IMR-90 (cell line): ENCODE measurements around the gene CXXC4. TPM values are rescaled to one million over a fixed set of nuclear protein-coding genes. Genes with fewer than 3 reads are reported as not detected.

ENCODE experiments used
- ATAC-seq: fragments of 200-7000 bp; cut with Tn5 transposase; 2 replicates; pipeline ENCODE4 v1.9.1; 2020; ENCODE audit warnings: low read depth, mild to moderate bottlenecking, moderate library complexity
- BruUV-seq: library from RNA; stranded (reverse); fragments of 400-500 nt; replicated peaks from 2 replicates; lab custom pipeline; 2021; lab: Mats Ljungman, UMichigan
- CTCF ChIA-PET: fragments of 300-600 bp; formaldehyde crosslinking; extraction: SDS; loops from one replicate; lab custom pipeline; 2021; ENCODE audit warnings: antibody characterized with exemption; lab: Yijun Ruan, JAX
- POLR2A ChIA-PET: fragments of 300-600 bp; sonication (Branson Sonifier 250); formaldehyde crosslinking; loops from one replicate; lab custom pipeline; 2022; ENCODE audit warnings: antibody characterized with exemption; ENCODE audit not compliant: unreplicated experiment; lab: Charles Lee
- DNase-seq: peaks from one replicate; pipeline ENCODE4 v3.0.0; 2013
- H2AFZ ChIP-seq: replicated peaks from 2 replicates; pipeline ENCODE3; 2013; ENCODE audit warnings: low read length, mild to moderate bottlenecking; ENCODE audit not compliant: poor library complexity
- H2AK5ac ChIP-seq: 2 replicates; pipeline ENCODE4 v1.6.1; 2013; ENCODE audit warnings: low read depth, low read length, inconsistent platforms
- H2AK9ac ChIP-seq: replicated peaks from 2 replicates; pipeline ENCODE3; 2013; ENCODE audit warnings: mild to moderate bottlenecking, low read depth, low read length, moderate library complexity; ENCODE audit not compliant: poor library complexity
- H2BK120ac ChIP-seq: 2 replicates; pipeline ENCODE4 v1.6.1; 2013; ENCODE audit warnings: low read depth, low read length, inconsistent platforms
- H2BK15ac ChIP-seq: 3 replicates; pipeline ENCODE4 v1.6.1; 2013; ENCODE audit warnings: low read depth, low read length, inconsistent platforms
- H2BK20ac ChIP-seq: 2 replicates; pipeline ENCODE4 v1.6.1; 2013; ENCODE audit warnings: low read depth, mild to moderate bottlenecking, inconsistent platforms, low read length, moderate library complexity
- H2BK5ac ChIP-seq: 2 replicates; pipeline ENCODE4 v1.6.1; 2013; ENCODE audit warnings: mild to moderate bottlenecking, low read depth, low read length, inconsistent platforms; ENCODE audit not compliant: poor library complexity, severe bottlenecking
- H3K14ac ChIP-seq: replicated peaks from 2 replicates; pipeline ENCODE4 v1.6.1; 2013; ENCODE audit warnings: low read depth, low read length, inconsistent platforms
- H3K18ac ChIP-seq: 2 replicates; pipeline ENCODE4 v1.6.1; 2013; ENCODE audit warnings: low read depth, low read length, control low read depth
- H3K23ac ChIP-seq: 2 replicates; pipeline ENCODE4 v1.6.1; 2013; ENCODE audit warnings: low read depth, low read length, inconsistent platforms
- H3K27ac ChIP-seq: 2 replicates; pipeline ENCODE4 v1.5.1; 2013; ENCODE audit warnings: mild to moderate bottlenecking, control low read depth, low read length; ENCODE audit not compliant: insufficient read depth
- H3K27me3 ChIP-seq: 2 replicates; pipeline ENCODE4 v1.6.1; 2013; ENCODE audit warnings: low read length; ENCODE audit not compliant: control insufficient read depth, insufficient read depth
- H3K36me3 ChIP-seq: 2 replicates; pipeline ENCODE4 v1.6.1; 2013; ENCODE audit warnings: low read length, mixed read lengths; ENCODE audit not compliant: control insufficient read depth, insufficient read depth
- H3K4ac ChIP-seq: 2 replicates; pipeline ENCODE4 v1.6.1; 2013; ENCODE audit warnings: low read depth, low read length, inconsistent platforms
- H3K4me1 ChIP-seq: 2 replicates; pipeline ENCODE4 v1.6.1; 2013; ENCODE audit warnings: low read length, mixed read lengths; ENCODE audit not compliant: control insufficient read depth, insufficient read depth
- H3K4me2 ChIP-seq: 2 replicates; pipeline ENCODE4 v1.6.1; 2013; ENCODE audit warnings: low read depth, mild to moderate bottlenecking, control low read depth, low read length, moderate library complexity
- H3K4me3 ChIP-seq: 2 replicates; pipeline ENCODE4 v1.5.1; 2013; ENCODE audit warnings: low read depth, mild to moderate bottlenecking, control low read depth, low read length, moderate library complexity; ENCODE audit not compliant: insufficient read depth
- H3K56ac ChIP-seq: 2 replicates; pipeline ENCODE4 v1.6.1; 2013; ENCODE audit warnings: low read length, inconsistent platforms; ENCODE audit not compliant: insufficient read depth; ENCODE audit errors: extremely low read depth
- H3K79me1 ChIP-seq, 2 experiments: 2 replicates each; pipeline ENCODE4 v1.6.1; 2013; ENCODE audit warnings: low read length in 2 of 2, inconsistent platforms in 1 of 2, low read depth in 1 of 2
- H3K9ac ChIP-seq: 2 replicates; pipeline ENCODE4 v1.6.1; 2013; ENCODE audit warnings: low read depth, low read length, control low read depth
- H3K9me1 ChIP-seq: 2 replicates; pipeline ENCODE4 v1.6.1; 2013; ENCODE audit warnings: low read length, inconsistent platforms; ENCODE audit not compliant: insufficient read depth
- H3K9me3 ChIP-seq: 2 replicates; pipeline ENCODE4 v1.6.1; 2013; ENCODE audit warnings: low read length; ENCODE audit not compliant: control insufficient read depth, insufficient read depth
- H4K20me1 ChIP-seq: 2 replicates; pipeline ENCODE4 v1.6.1; 2013; ENCODE audit warnings: low read length, inconsistent platforms; ENCODE audit not compliant: insufficient read depth
- H4K5ac ChIP-seq: 2 replicates; pipeline ENCODE4 v1.6.1; 2013; ENCODE audit warnings: mild to moderate bottlenecking, low read depth, low read length, control low read depth
- H4K8ac ChIP-seq, 2 experiments: 2 replicates each; pipeline ENCODE4 v1.6.1; 2013; ENCODE audit warnings: low read depth in 2 of 2, low read length in 2 of 2, control low read depth in 1 of 2, inconsistent platforms in 1 of 2
- H4K91ac ChIP-seq: 2 replicates; pipeline ENCODE4 v1.6.1; 2013; ENCODE audit warnings: low read depth, low read length, inconsistent platforms; ENCODE audit not compliant: insufficient read depth
- FOS ChIP-seq: fragments of 150-350 bp; IDR thresholded peaks from 2 replicates; pipeline ENCODE4 v1.6.1; 2016; ENCODE audit warnings: low read depth, low read length
- WGBS, 2 experiments: methylation state at CpG; one replicate each; pipeline versions ENCODE4 v1.1.5 to v1.1.7; 2013; ENCODE audit warnings: missing lambda C conversion rate in 2 of 2; ENCODE audit not compliant: insufficient read length in 1 of 2; ENCODE audit errors: extremely low coverage in 2 of 2; 5-methylcytosine and 5-hydroxymethylcytosine counted together
- dilution Hi-C: fragments of 300-500 bp; cut with HindIII; formaldehyde crosslinking; loops from one replicate; pipeline ENCODE4 v1.14.3; 2018; ENCODE audit warnings: low sequenced_read_pairs; ENCODE audit not compliant: unreplicated experiment
- in situ Hi-C: fragments of 300-500 bp; cut with MboI; formaldehyde crosslinking; loops from 3 replicates; pipeline ENCODE4 v1.14.3; 2019; ENCODE audit warnings: low sequenced_read_pairs, inconsistent platforms, mixed read lengths
- intact Hi-C: fragments of 100-400 bp; cut with micrococcal nuclease; formaldehyde crosslinking; loops from 2 replicates; pipeline ENCODE4 v1.10.0; 2022
- polyA plus RNA-seq, 3 experiments: library from polyadenylated mRNA; depleted of rRNA; stranded (reverse); fragments of >200 nt; gene quantifications; 2 replicates each; pipeline ENCODE4 v1.2.3, GENCODE V29; 2012; ENCODE audit warnings: low replicate concordance in 1 of 3
- total RNA-seq: library from RNA; depleted of rRNA; stranded (reverse); fragments of >200 nt; gene quantifications from 2 replicates; pipeline ENCODE4 v1.2.3, GENCODE V29; 2012

CXXC4 gene
- total and polyA plus RNA-seq, 2 of the 4 experiments (the other 2 are of a cell fraction) = not detected

DNA sequence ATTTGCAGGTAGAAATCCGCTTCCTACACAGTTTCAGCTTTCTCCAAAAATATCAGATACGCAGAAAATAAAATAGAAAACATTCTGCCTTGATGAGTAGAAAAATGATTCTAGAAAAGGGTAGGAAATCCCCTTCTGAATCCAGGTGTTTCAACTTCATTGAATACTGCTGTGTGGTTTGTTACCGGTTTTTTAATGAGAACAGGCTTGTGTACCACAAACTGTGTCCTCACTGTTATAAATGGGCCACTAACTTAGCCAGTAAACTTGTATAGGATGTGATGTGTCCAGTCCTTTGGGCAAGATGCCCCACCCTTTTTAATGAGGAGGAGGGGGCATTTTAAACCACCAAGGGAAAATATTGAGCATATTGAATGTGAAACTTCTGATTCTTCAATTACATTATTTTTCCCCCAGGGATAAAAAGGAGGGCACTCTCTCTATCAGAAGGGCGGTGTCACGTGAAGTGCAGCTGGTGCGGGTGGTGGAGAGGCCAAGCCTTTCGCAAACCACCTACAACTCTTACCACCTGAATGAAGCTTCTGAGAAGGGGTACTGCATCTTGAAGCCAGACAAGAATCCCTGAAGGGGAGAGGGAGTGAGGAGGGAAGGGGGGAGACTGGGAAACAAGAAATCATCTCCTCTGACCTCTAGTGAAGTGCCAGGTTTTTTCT lies 4.5 kb downstream of the CXXC4 start:
- H3K9ac ChIP-seq = no peak overlapping the region
- no peak overlapping the region for H4K91ac ChIP-seq
- H2AK9ac ChIP-seq = no peak overlapping the region
- ATAC-seq (no peak), DNase-seq (no peak)
- H3K56ac ChIP-seq = no peak overlapping the region
- H2BK15ac ChIP-seq = no peak overlapping the region
- no peak overlapping the region for H3K18ac ChIP-seq
- dilution Hi-C loops = no loop called here
- no peaks in the 10 kb centered on the region for H3K79me1 ChIP-seq
- WGBS, 2 experiments = no CpG with 5 or more reads among the region's 7 CpGs
- peak overlapping the region; percentile 73 for H2AFZ ChIP-seq
- no peak overlapping the region for H3K14ac ChIP-seq
- H3K36me3 ChIP-seq = no peaks in the 10 kb centered on the region
- H4K5ac ChIP-seq = no peak overlapping the region
- H3K4me2 ChIP-seq = peak overlapping the region; percentile 77; the same call in 1 of the 2 replicates
- TF ChIP-seq FOS = no peak
- no peaks in the 10 kb centered on the region for H3K4me1 ChIP-seq
- H2BK120ac ChIP-seq = no peak overlapping the region
- in situ Hi-C loops = no loop called here
- H3K9me1 ChIP-seq = no peaks in the 10 kb centered on the region
- no peak overlapping the region for H2AK5ac ChIP-seq
- ChIA-PET POLR2A (no interaction called here), CTCF (no interaction called here)
- no peak overlapping the region for H3K23ac ChIP-seq
- H2BK20ac ChIP-seq = no peak overlapping the region
- H3K27me3 ChIP-seq = peaks cover 12% of the 10 kb centered on the region
- no peak overlapping the region for H4K8ac ChIP-seq
- no peaks in the 10 kb centered on the region for H3K9me3 ChIP-seq
- no peak overlapping the region for H2BK5ac ChIP-seq
- H3K27ac ChIP-seq = no peak overlapping the region
- H4K20me1 ChIP-seq = no peaks in the 10 kb centered on the region
- no peak overlapping the region for H3K4me3 ChIP-seq
- no peak overlapping the region for H3K4ac ChIP-seq
- BruUV-seq = no TSS peak
- intact Hi-C loops = no loop called here
